Activated T-cell treated with anti-CD3 and anti-CD28 coated beads, Interleukin-2, amount 50 U/mL, for 72 hours (primary cell): ENCODE data around the gene ANAPC15. TPM values are rescaled to one million over a fixed set of nuclear protein-coding genes. Genes with fewer than 3 reads are reported as not detected.
"Not testable (repeated sequence)": the region's sequence is repeated elsewhere in the genome, so short reads cannot be mapped to it uniquely, and the experiment has no call there.

ENCODE experiments used
- ATAC-seq, 2 donors: fragments of 150-1000 bp; cut with Tn5 transposase; replicated peaks in 1 of 2; 2 replicates each; pipeline ENCODE4 v1.10.0; 2021; ENCODE audit warnings: moderate library complexity in 2 of 2, mild to moderate bottlenecking in 1 of 2
- DNase-seq, 2 donors: peaks; one replicate each; pipeline ENCODE4 v3.0.0; 2021 to 2022; ENCODE audit warnings: mixed read lengths in 1 of 2
- H3K27ac Mint-ChIP-seq: one replicate; pipeline ENCODE4 v1.8.0; 2022; ENCODE audit warnings: mild to moderate bottlenecking, moderate library complexity, mixed read lengths
- H3K27me3 Mint-ChIP-seq: one replicate; pipeline ENCODE4 v1.8.0; 2022; ENCODE audit warnings: low read depth, mixed read lengths
- H3K36me3 Mint-ChIP-seq, 2 donors: one replicate each; pipeline ENCODE4 v1.8.0; 2022; ENCODE audit warnings: mixed read lengths in 2 of 2, mild to moderate bottlenecking in 1 of 2; ENCODE audit not compliant: insufficient read depth in 2 of 2
- H3K4me1 Mint-ChIP-seq: one replicate; pipeline ENCODE4 v1.8.0; 2022; ENCODE audit warnings: low read depth, mixed read lengths
- H3K4me3 Mint-ChIP-seq, 2 donors: one replicate each; pipeline ENCODE4 v1.8.0; 2022; ENCODE audit warnings: mild to moderate bottlenecking in 2 of 2, mixed read lengths in 2 of 2, moderate library complexity in 2 of 2
- H3K9me3 Mint-ChIP-seq, 2 donors: one replicate each; pipeline ENCODE4 v1.8.0; 2022; ENCODE audit warnings: mixed read lengths in 2 of 2
- total RNA-seq, 2 donors: library from RNA; stranded (reverse); gene quantifications; one replicate each; pipeline ENCODE4 v1.2.3, GENCODE V29; 2022

ANAPC15 gene
- total RNA-seq, 2 donors from 2014 or later: 63.8 to 79.8 TPM

- H3K27ac Mint-ChIP-seq: no peak overlapping the region
- H3K36me3 Mint-ChIP-seq: no peaks in the 10 kb centered on the region
- peaks cover 11% of the 10 kb centered on the region for H3K27me3 Mint-ChIP-seq
- DNase-seq (no peak), ATAC-seq (no peak)
- peaks cover 23% of the 10 kb centered on the region for H3K4me1 Mint-ChIP-seq
- no peaks in the 10 kb centered on the region for H3K9me3 Mint-ChIP-seq
- H3K4me3 Mint-ChIP-seq: no peak overlapping the region
Observed at GRCh38 chr11:72139500-72139899, 27.0 kb upstream of the ANAPC15 start.

GRCh38 chr11:72138821-72139390 is 26.4 kb upstream of the ANAPC15 start:
- Mint-ChIP-seq H3K27ac (no peak overlapping the region), H3K4me1 (peaks cover 23% of the 10 kb centered on the region), H3K36me3 (no peaks in the 10 kb centered on the region), H3K4me3 (no peak overlapping the region), H3K27me3 (peaks cover 11% of the 10 kb centered on the region), H3K9me3 (no peaks in the 10 kb centered on the region)
- DNase-seq (no peak), ATAC-seq (no peak)

GRCh38 chr11:72136684-72137262 is 24.3 kb upstream of the ANAPC15 start:
- no peaks in the 10 kb centered on the region for H3K9me3 Mint-ChIP-seq
- no peak overlapping the region for H3K27ac Mint-ChIP-seq
- peak; percentile 48 to 66 for ATAC-seq

GRCh38 chr11:72135891-72136683 is 23.6 kb upstream of the ANAPC15 start:
- Mint-ChIP-seq H3K4me1 (peaks cover 13% of the 10 kb centered on the region), H3K4me3 (no peak overlapping the region), H3K9me3 (no peaks in the 10 kb centered on the region), H3K36me3 (no peaks in the 10 kb centered on the region), H3K27ac (no peak overlapping the region), H3K27me3 (peaks cover 21% of the 10 kb centered on the region)
- DNase-seq: no peak
- no peak for ATAC-seq

More at GRCh38 chr11:72136684-72137262, 24.3 kb upstream of the ANAPC15 start:
- no peaks in the 10 kb centered on the region for H3K36me3 Mint-ChIP-seq
- H3K27me3 Mint-ChIP-seq: peaks cover 22% of the 10 kb centered on the region
- DNase-seq: peak in 1 of 2 donors; percentile 27
- no peak overlapping the region for H3K4me3 Mint-ChIP-seq
- H3K4me1 Mint-ChIP-seq: peaks cover 20% of the 10 kb centered on the region

- H3K27ac Mint-ChIP-seq, H3K4me1 Mint-ChIP-seq, DNase-seq, H3K36me3 Mint-ChIP-seq, H3K9me3 Mint-ChIP-seq, ATAC-seq, H3K4me3 Mint-ChIP-seq: not testable (repeated sequence)
- peaks cover 21% of the 10 kb centered on the region for H3K27me3 Mint-ChIP-seq
Observed at GRCh38 chr11:72135473-72135872, 23.0 kb upstream of the ANAPC15 start, which contains the start of gene FOLR3. Gene FOLR3, plus strand, starts transcription at chr11:72135725. Its CDS starts 228 bp downstream, at chr11:72135953.

GRCh38 chr11:72132646-72133045 is 20.2 kb upstream of the ANAPC15 start:
- Mint-ChIP-seq H3K36me3 (peaks cover 10 to 16% of the 10 kb centered on the region in 2 donors), H3K27me3 (peaks cover 26% of the 10 kb centered on the region), H3K27ac (no peak overlapping the region), H3K4me3 (no peak overlapping the region), H3K4me1 (no peaks in the 10 kb centered on the region), H3K9me3 (peaks cover 9 to 14% of the 10 kb centered on the region in 2 donors)
- ATAC-seq (no peak), DNase-seq (no peak)

- Mint-ChIP-seq H3K27me3 (peaks cover 31% of the 10 kb centered on the region), H3K4me1 (no peaks in the 10 kb centered on the region), H3K27ac (no peak overlapping the region), H3K4me3 (no peak overlapping the region), H3K36me3 (peaks cover 10 to 21% of the 10 kb centered on the region in 2 donors), H3K9me3 (peaks cover 10 to 15% of the 10 kb centered on the region in 2 donors)
- DNase-seq (no peak), ATAC-seq (no peak)
Observed at GRCh38 chr11:72129381-72129780, 16.9 kb upstream of the ANAPC15 start.

- DNase-seq: no peak
- H3K4me3 Mint-ChIP-seq: no peak overlapping the region
- no peak overlapping the region for H3K27ac Mint-ChIP-seq
- H3K36me3 Mint-ChIP-seq: peaks cover 10 to 23% of the 10 kb centered on the region in 2 donors
- peaks cover 25% of the 10 kb centered on the region for H3K27me3 Mint-ChIP-seq
- no peak for ATAC-seq
- H3K9me3 Mint-ChIP-seq: peaks cover 10 to 15% of the 10 kb centered on the region in 2 donors
- no peaks in the 10 kb centered on the region for H3K4me1 Mint-ChIP-seq
Observed at GRCh38 chr11:72127923-72128322, 15.4 kb upstream of the ANAPC15 start.

- Mint-ChIP-seq H3K4me3 (no peak overlapping the region), H3K36me3 (peaks cover 10 to 23% of the 10 kb centered on the region in 2 donors), H3K9me3 (peaks cover 10 to 15% of the 10 kb centered on the region in 2 donors), H3K27me3 (peaks cover 24% of the 10 kb centered on the region), H3K27ac (no peak overlapping the region), H3K4me1 (no peaks in the 10 kb centered on the region)
- ATAC-seq (no peak), DNase-seq (no peak)
Observed at GRCh38 chr11:72125956-72126355, 13.5 kb upstream of the ANAPC15 start.

GRCh38 chr11:72124046-72124445 is 11.6 kb upstream of the ANAPC15 start:
- Mint-ChIP-seq H3K9me3 (peaks cover 8 to 10% of the 10 kb centered on the region in 2 donors), H3K4me1 (no peaks in the 10 kb centered on the region), H3K4me3 (no peak overlapping the region), H3K36me3 (peaks cover 5 to 16% of the 10 kb centered on the region in 2 donors), H3K27me3 (peaks cover 21% of the 10 kb centered on the region), H3K27ac (no peak overlapping the region)
- ATAC-seq (no peak), DNase-seq (no peak)

- no peak for DNase-seq
- Mint-ChIP-seq H3K9me3 (peaks cover 3 to 4% of the 10 kb centered on the region in 2 donors), H3K4me3 (no peak overlapping the region), H3K27ac (no peak overlapping the region), H3K27me3 (peaks cover 15% of the 10 kb centered on the region), H3K36me3 (peaks cover 0 to 9% of the 10 kb centered on the region in 2 donors), H3K4me1 (no peaks in the 10 kb centered on the region)
- no peak for ATAC-seq
Observed at GRCh38 chr11:72123117-72123653, 10.7 kb upstream of the ANAPC15 start.

- H3K9me3 Mint-ChIP-seq: peaks cover 1 to 2% of the 10 kb centered on the region in 2 donors
- ATAC-seq: no peak
- H3K4me1 Mint-ChIP-seq: no peaks in the 10 kb centered on the region
- H3K4me3 Mint-ChIP-seq: no peak overlapping the region
- DNase-seq: no peak
- H3K27ac Mint-ChIP-seq: no peak overlapping the region
- H3K27me3 Mint-ChIP-seq: peaks cover 15% of the 10 kb centered on the region
- H3K36me3 Mint-ChIP-seq: peaks cover 0 to 6% of the 10 kb centered on the region in 2 donors
Observed at GRCh38 chr11:72122607-72123006, 10.1 kb upstream of the ANAPC15 start.

GRCh38 chr11:72120930-72121329 is 8.4 kb upstream of the ANAPC15 start:
- no peak for DNase-seq
- Mint-ChIP-seq H3K4me1 (no peaks in the 10 kb centered on the region), H3K36me3 (peaks cover 0 to 2% of the 10 kb centered on the region in 2 donors), H3K27me3 (peaks cover 15% of the 10 kb centered on the region), H3K9me3 (no peaks in the 10 kb centered on the region), H3K27ac (no peak overlapping the region), H3K4me3 (no peak overlapping the region)
- ATAC-seq: no peak
